Measurements from ENCODE around the gene TMEM161A. TPM values are rescaled to one million over a fixed set of nuclear protein-coding genes. Genes with fewer than 3 reads are reported as not detected.

Gene TMEM161A
- total and polyA plus RNA-seq, 2 of the 13 experiments (the other 11 are each of a cell fraction or from before 2014, with no cell fraction given) = 25.9 to 31.4 TPM

DNA sequence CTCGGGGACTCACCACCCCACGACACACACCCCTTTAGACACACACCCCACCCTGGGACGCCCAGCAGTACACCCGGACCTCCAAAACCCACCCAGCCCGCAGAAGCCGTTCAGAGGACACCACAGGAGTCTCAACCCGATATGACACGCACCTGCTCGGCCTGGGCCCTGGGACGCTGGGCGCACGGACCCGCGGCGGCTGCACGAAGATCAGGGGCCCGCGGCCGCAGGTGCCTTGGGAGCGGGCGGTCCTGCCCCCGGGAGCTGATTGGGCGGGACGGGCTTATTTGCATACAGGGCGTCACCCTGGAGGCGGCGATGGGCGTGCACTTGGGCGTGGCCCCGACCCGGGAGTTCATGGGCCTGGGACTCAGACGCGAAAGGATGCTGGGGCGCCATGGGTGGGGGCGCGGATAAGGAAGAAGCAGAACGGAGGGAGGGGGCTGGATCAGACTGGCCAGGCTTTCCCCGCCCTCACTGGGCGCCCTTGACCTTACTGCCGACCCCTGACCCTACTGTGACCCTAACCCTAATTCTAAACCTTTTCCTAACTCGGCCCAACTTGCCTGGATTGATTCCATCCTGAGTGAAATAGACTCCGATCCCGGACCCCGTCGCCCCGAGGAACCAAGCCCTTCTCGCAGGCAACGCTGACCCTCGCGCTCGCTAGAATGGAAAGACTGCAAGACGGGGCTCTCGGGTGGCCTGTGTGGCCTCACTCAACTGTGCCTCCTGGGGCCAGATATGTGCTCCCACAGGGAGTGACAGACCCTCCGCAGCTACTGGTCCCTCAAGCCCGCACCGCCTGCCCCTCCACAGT lies 32.0 kb upstream of the TMEM161A start, which contains the start of gene MEF2B (continued):
- TF ChIP-seq ZNF331 (CRISPR knock-in tag; IDR thresholded peaks at IDR 0.05) (no peak), PCBP1 (IDR thresholded peaks at IDR 0.05; ENCODE audit: borderline replicate concordance, low read depth, low read length) (no peak), NCOA2 (CRISPR knock-in tag; IDR thresholded peaks at IDR 0.05) (no peak), RFX1 (IDR thresholded peaks at IDR 0.05) (no peak), FOXP4 (CRISPR knock-in tag; IDR thresholded peaks at IDR 0.05) (no peak), ZNF121 (CRISPR knock-in tag; IDR thresholded peaks at IDR 0.05) (no peak), ZNF20 (CRISPR knock-in tag; IDR thresholded peaks at IDR 0.05) (no peak), TBX3 (IDR thresholded peaks at IDR 0.05; ENCODE audit: borderline replicate concordance) (no peak), GTF2F1 (IDR thresholded peaks at IDR 0.05; ENCODE audit: low read length) (no peak), POGZ (CRISPR knock-in tag; IDR thresholded peaks at IDR 0.05) (no peak), ZNF160 (CRISPR knock-in tag; IDR thresholded peaks at IDR 0.05) (peak; percentile 48; the same call in 1 of the 2 replicates), ZNF503 (CRISPR knock-in tag; IDR thresholded peaks at IDR 0.05) (no peak), ZNF775 (CRISPR knock-in tag; IDR thresholded peaks at IDR 0.05; ENCODE audit: borderline replicate concordance) (no peak), ZNF124 (CRISPR knock-in tag; IDR thresholded peaks at IDR 0.05) (0 out of 2 replicates have a peak, but pooled peaks have one; percentile 16), ZKSCAN8 (CRISPR knock-in tag; IDR thresholded peaks at IDR 0.05; ENCODE audit: borderline replicate concordance) (no peak), KDM4B (CRISPR knock-in tag; IDR thresholded peaks at IDR 0.05) (no peak), PTBP1 (IDR thresholded peaks at IDR 0.05; ENCODE audit: low read depth, low read length, poor library complexity, severe bottlenecking) (no peak), SRSF9 (IDR thresholded peaks at IDR 0.05; ENCODE audit: borderline replicate concordance, insufficient read depth, low read depth, low read length, poor library complexity, severe bottlenecking) (no peak), ZFY (CRISPR knock-in tag; IDR thresholded peaks at IDR 0.05) (peak; percentile 64)
- TF ChIP-seq, protein P1, sequence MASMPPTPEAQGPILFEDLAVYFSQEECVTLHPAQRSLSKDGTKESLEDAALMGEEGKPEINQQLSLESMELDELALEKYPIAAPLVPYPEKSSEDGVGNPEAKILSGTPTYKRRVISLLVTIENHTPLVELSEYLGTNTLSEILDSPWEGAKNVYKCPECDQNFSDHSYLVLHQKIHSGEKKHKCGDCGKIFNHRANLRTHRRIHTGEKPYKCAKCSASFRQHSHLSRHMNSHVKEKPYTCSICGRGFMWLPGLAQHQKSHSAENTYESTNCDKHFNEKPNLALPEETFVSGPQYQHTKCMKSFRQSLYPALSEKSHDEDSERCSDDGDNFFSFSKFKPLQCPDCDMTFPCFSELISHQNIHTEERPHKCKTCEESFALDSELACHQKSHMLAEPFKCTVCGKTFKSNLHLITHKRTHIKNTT (CRISPR knock-in tag; IDR thresholded peaks at IDR 0.05) = no peak
- TF ChIP-seq, protein P2, sequence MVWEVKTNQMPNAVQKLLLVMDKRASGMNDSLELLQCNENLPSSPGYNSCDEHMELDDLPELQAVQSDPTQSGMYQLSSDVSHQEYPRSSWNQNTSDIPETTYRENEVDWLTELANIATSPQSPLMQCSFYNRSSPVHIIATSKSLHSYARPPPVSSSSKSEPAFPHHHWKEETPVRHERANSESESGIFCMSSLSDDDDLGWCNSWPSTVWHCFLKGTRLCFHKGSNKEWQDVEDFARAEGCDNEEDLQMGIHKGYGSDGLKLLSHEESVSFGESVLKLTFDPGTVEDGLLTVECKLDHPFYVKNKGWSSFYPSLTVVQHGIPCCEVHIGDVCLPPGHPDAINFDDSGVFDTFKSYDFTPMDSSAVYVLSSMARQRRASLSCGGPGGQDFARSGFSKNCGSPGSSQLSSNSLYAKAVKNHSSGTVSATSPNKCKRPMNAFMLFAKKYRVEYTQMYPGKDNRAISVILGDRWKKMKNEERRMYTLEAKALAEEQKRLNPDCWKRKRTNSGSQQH (CRISPR knock-in tag; IDR thresholded peaks at IDR 0.05; ENCODE audit: low read depth) = no peak
- TF ChIP-seq, protein P3, sequence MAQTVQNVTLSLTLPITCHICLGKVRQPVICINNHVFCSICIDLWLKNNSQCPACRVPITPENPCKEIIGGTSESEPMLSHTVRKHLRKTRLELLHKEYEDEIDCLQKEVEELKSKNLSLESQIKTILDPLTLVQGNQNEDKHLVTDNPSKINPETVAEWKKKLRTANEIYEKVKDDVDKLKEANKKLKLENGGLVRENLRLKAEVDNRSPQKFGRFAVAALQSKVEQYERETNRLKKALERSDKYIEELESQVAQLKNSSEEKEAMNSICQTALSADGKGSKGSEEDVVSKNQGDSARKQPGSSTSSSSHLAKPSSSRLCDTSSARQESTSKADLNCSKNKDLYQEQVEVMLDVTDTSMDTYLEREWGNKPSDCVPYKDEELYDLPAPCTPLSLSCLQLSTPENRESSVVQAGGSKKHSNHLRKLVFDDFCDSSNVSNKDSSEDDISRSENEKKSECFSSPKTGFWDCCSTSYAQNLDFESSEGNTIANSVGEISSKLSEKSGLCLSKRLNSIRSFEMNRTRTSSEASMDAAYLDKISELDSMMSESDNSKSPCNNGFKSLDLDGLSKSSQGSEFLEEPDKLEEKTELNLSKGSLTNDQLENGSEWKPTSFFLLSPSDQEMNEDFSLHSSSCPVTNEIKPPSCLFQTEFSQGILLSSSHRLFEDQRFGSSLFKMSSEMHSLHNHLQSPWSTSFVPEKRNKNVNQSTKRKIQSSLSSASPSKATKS (CRISPR knock-in tag; IDR thresholded peaks at IDR 0.05) = no peak
